GM19193 (cell line): ENCODE results near the gene DEPDC1.

Experiments
- POLR2A ChIP-seq: IDR thresholded peaks from 4 replicates; pipeline ENCODE4 v1.6.1; 2011; ENCODE audit not compliant: insufficient read depth, insufficient read length; ENCODE audit errors: extremely low read depth

DEPDC1 gene

DNA sequence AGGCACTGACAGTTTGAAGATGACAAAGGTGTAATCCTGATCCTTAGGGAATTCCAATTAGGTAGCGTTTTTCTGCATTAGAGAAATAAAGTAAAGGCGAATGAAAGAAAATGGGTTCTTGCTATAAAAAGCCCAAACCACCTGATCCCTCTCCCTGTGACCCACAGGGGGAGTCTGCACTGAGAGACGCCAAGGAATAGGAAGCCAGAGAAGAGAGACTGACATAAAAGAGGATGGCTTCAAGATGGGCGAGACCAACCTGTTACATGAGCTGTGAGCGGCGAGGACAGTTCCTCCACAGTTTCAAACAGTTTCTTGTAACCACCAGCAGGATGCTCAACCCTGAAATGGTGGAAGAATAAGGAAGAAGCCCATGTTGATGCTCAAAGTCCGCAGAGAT is 48.5 kb downstream of the DEPDC1 start:
- TF ChIP-seq POLR2A, result no peak

DNA sequence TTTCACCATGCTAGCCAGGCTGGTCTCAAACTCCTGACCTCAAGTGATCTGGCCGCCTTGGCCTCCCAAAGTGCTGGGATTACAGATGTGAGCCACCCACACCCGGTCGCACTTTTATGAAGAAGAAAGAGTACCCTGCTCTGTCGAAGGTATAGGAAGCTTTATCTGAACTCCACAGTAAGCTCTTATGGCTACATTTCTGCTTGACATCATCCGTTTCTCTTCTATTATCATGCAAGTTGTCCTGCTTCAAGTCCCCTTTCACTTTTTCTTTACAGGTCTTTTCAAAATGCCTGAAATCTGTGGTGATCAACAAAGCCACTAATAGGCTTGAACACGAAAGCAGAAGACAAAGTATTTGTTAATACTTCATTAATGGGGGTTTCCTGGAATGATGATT is 51.2 kb downstream of the DEPDC1 start:
- TF ChIP-seq POLR2A, result no peak

DNA sequence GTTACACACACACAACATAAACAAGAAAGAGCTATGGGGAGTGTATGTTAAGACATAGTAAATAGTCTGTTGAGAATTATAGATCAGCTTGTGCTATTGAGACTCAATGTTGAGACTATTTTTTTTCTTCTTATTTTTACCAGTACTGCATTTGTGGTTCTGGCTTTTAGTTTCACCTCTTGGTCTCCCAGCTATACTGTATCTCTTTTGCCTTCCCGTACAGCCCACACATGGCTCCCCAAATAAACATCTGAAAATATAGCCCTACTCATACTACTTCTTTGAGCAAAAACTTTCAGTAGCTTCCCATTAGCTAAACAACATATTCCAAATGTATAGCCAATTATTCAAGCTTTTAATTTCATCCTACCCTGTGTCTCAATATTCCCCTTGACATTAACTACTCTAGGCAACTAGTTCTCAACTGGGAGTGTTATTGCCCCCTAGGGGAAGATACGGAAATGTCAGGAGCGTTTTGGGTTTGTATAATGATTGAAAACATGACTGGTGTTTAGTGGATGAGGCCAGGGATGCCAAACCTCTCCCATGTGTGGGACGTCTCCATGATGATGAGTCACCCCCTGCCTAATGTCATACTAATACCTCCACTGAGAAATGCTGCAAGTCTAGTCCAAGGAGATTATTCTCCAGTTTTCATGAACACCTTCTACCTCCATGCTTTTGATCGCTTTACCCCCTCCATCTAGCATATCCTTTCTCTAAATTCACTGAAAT is 53.9 kb downstream of the DEPDC1 start:
- no peak for TF ChIP-seq POLR2A

DNA sequence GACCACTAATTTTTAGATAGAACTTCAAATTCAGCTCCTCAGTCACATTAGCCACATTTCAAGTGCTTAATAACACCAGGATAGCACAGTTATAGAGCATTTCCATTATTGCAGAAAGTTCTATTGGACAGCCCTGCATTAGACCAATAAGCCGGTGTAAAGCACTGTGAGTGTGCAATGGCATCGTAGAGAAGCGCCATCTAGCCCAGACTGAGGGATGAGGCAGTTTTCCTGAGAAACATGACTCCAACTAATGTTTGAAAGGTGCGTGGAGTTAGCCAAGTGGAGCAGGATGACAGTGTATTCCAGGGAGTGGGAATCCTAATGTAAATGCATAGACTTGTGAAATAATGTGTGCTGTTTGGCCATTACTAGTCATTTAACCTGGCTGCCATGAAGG is 54.9 kb downstream of the DEPDC1 start:
- TF ChIP-seq POLR2A, result no peak

DNA sequence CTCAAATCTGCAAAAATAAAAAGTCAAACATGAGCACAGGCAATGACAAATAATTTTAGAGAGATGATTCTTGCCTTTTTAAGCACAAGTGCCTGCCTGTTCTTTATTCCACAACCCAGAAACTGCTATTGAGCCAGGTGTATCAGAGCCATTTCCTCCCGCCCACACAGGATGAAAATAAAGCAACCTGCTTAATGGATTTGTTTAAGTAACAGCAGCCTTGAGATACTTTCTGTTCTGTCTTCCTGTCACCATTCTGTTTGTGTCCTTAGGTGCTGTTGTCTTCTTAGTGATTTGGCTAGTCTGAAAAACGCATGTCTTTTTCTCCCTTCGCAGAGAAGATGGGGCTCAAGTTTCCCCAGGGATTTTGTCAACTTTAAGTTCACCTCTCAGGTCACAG is 58.6 kb downstream of the DEPDC1 start:
- no peak for TF ChIP-seq POLR2A

DNA sequence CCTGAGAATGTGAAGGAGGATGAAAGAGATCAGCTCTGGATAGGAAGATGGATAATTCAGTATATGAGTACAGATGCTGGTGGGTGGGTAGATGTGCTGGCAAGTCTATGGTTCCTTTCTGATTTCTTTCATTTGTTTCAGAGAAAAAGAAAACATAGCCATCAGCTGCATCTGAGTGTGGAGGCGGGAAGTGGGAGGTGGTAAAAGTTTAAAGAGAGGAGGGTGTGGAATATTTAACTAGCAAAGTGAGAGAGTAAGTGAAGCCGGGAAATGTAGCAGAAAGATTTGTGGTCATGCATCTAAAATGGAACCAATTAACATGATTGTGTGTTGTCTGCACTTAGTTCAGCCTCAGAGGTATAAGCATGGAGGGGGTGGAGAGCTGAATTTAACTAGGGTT is 63.5 kb downstream of the DEPDC1 start:
- TF ChIP-seq POLR2A, result no peak

DNA sequence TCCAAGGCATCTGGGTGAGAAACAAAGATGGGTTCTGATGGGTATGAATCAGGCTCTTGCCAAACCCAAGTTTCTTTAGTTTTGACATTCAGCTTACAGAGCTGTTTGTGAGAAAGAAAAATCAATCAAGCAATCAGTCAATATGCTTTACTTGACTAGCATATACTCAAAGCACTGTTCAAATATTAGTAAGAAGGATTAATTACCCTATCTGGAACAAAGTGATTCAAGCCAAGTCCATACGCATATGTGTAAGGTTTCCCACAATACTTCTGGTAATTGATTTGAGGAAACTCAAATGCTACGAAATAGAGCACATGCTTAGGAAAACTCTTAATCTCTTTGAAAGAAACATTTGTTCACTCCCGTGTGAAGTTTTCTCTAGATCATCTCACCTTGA is 65.8 kb downstream of the DEPDC1 start:
- no peak for TF ChIP-seq POLR2A

DNA sequence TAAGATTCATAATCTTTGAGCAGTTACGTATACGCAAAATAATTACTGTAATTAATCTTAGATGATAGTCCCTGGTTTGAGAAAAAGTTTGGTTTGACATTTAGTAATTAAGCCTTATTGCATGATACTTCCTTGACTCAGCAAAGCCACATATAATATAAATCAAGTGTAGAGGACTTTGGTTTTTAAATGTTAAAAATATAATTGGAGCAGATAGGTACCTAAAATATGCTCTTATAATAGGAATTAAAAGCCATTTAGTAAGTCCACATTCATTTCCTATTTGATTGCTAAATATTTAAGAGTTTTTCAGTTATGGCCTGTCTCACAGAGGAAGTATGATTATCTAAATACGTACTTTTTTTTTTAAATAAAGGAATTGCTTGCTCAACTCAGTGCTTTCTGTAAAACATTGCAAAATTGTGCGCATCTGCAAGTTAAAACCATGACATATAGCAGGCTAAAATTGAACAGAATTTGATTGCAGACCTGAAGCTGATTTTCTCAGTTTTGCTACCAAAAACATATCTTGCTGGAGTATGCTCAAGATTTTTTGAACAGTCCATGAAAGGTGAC is 67.6 kb downstream of the DEPDC1 start:
- TF ChIP-seq POLR2A, result no peak

DNA sequence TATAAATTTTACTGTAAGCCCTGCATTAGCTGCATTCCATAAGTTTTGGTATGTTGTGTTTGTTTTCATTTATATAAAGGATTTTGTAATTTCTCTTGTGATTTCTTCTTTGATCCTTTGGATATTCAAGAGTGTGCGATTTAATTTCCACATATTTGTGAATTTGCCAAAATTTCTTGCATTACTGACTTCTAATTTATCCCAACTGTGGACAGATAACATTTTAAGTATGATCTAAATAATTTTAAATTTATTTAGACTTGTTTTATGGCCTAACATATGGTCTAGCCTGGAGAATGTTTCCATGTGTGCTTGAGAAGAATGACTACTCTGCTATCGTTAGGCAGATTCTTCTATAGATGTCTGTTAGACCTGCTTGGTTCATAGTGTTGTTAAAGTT is 70.3 kb downstream of the DEPDC1 start:
- TF ChIP-seq POLR2A, result no peak
